GM21737 (cell line): ENCODE results near the gene ZNF552.
A peak's percentile ranks its signal among the peaks of the same experiment; 100 is the strongest.
"Not testable (repeated sequence)": the region's sequence is repeated elsewhere in the genome, so short reads cannot be mapped to it uniquely, and the experiment has no call there.

ENCODE experiments used
- ATAC-seq: cut with Tn5 transposase; IDR thresholded peaks from one replicate; pipeline ENCODE4 v1.9.1; 2021; ENCODE audit warnings: mild to moderate bottlenecking, moderate library complexity; ENCODE audit not compliant: unreplicated experiment

The ZNF552 gene

DNA sequence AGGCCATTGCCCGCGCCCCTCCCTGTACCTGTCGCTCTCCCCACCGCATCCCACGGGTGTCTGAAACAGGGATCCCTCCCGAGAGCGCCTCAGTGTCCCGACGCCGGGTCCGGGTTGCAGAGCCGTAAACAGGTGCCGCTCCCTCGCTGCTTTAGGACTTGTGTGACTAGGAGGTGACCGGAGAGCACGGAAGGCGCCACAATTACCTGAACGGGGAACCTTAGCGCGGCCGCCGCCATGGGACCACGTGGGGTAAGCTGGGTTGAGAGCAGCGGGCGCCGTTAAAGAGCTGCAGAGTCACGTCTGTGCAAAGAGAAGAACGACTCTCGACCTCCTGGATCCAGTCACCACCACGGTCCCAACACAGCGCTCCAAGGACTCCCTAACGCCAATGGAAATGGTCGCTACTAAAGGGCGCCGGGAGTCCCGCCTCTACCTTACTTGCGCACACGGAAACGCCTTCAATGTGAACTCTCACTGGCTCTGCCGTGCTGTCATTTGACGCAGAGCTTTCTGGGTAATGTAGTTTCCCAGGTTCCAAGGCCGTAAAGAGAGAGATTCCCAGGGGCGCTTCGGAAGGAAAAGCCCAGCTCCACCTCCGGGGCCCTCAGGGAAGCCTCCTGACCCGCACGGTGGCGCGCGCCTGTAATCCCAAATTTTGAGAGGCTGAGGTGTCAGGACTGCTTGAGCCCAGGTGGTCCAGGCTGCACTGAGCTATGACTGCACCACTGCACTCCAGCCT lies at the start of gene ZNF552:
Gene ZNF552 (minus strand): TSS at position 409 of the 742 bp plus-strand sequence. CDS start 170 bp downstream, at position 239.
- peak; percentile 74 for ATAC-seq

DNA sequence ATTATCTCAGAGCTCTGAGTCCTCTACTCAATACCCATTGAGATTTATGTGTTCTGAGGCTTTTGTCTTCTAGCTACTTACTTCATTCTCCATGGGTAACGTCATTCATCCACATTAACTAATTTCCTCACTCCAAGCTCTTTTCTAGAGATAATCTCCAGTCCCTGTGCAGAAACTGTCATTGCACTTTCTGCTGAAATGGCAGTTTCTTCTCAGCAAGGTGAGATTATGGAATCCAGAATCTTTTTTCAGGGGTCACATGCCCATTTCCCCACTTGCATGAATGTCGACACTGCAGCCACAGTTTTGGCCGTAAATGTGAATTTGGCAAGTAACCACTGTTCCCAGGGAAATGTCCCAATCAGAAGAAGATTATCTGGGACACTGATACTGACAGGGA lies 47.6 kb upstream of the ZNF552 start:
- not testable (repeated sequence) for ATAC-seq

DNA sequence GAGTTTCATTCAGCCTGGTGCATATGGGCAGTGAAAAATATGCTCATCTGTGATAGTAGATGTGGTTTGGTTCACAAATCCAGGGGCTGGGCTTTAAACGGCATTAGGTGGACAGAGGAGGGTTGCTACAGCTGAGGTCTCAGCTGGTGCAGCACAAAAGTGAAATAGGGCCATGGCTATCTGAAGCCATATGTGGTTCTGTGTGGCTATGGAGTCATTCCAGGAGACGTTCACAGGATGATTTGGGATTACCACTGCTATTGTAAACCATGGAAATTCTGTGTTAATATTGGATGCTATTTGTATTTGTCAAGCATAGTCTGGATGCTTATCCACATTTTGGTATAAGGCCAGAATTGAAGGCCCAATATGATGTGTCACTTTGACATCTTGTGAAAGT lies 39.4 kb upstream of the ZNF552 start:
- not testable (repeated sequence) for ATAC-seq

DNA sequence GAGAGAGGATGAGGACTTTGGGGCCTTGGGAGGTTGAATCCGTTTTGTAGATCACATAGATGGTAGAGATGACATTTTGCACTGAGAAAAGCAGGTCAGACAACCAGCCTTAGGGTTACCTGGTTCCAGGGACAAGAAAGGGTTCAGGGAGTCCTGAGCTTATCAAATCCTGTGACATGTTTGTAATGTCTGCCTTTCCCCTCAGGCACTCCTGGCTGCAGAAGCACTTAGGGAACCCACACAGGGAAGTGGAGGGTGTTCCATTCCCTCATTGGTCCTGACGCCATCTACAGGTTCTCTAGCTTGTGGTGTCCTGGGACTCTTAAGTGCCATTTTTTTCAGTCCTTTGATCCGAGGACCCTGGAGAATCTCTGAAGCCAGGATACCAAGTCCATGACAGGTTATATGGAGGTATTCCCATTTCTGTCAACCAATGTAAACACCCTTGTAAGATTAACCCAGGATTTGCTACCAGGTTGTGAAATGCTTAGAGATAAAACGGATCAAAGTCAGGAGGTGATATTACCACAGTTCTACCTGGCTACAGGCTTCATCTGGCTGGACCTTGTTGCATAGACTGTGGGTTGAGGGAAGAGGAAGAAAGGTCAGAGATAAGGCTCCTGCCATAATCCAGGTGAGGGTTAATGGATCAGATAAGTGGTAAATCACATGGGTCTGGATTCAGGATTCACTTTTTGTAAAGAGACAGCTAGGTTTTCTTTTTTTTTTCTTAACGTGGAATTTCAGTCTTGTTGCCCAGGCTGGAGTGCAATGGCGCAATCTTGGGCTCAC lies 37.3 kb upstream of the ZNF552 start:
- ATAC-seq, result not testable (repeated sequence)

DNA sequence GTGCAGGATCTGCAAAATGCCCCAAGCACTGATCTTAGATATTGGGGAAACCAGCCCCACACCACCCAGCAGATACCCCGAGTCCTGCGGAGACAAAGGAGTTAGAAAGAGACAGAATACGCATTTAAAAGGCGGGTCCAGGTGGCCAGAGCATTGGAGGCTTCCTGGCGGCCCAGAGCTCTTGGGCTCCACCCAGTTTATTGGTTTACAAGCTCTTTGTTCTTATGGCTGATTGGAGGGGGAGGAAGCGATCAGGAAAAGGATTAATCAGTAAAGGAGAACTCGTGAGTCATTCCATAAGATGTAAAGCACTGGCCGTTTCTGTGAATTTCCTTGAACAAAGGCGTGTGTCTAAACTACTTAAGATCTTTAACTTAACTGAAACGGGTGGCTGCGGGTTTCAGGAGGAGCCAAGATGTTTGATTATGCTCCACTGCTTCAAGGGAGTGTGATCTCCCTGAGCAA lies 35.9 kb upstream of the ZNF552 start:
- ATAC-seq, result no peak

DNA sequence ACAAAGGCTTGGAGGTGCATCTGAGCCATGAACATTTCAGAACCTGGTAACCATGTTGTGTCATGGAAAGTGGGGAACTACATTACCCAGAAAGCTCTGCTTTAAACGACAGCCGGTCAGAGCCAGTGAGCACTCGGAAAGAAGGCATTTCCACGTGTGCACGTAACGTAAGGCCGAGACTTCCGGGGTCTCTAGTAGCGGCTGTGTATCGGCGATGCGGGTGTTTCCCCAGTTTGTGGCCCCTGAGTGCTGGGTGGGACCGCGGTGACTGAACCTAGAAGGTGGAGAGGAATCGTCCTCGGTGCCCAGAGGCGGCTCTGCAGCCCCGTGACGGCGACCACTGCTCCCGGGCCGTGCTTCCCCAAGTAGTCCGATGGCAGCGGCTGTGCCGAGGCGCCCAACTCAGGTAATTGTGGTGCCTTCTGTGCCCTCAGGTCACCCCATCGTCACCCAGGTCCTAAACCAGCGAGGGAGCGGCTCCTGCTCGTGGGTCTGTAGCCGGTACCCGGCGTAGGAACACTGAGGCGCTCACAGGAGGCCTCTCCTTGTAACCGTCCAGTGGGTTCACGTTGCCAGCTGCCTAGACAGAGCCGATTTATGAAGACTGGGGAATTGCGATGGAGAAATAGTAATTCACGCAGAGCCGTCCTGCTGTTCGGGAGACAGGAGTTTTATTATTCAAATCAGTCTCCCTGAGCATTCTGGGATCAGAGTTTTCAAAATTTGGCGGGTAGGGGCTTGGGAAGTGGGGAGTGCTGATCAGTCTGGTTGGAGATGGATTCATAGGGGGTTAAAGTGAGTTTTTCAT lies 35.2 kb upstream of the ZNF552 start, which contains the start of gene ZNF587:
Gene ZNF587 (plus strand): TSS at position 194 of the 808 bp plus-strand sequence. CDS start 180 bp downstream, at position 374.
- ATAC-seq, result peak; percentile 94

DNA sequence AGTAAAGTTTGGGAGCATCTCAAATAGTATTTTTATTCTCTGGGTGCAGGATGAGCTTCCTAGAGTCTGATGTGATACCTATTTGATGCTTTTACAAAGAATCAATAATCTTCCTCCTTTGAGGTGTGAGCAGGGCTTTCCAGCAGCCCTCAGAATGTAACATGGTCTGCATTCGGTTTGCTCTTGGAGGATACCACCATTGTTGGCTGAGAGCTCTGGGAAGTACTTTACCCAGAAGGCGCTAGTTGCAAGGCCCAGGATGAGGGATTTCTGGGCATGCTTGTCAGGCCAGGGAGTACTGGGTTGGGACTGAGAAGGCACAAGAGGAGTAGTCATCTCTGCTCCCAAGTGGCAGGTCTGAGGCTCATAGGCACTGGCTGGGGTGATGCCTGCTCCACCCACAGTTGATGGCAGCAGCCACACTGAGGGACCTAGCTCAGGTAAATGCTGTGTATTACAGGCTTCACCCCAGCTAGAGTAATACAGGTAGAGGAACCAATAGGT lies 34.5 kb upstream of the ZNF552 start:
- peak; percentile 17 for ATAC-seq

DNA sequence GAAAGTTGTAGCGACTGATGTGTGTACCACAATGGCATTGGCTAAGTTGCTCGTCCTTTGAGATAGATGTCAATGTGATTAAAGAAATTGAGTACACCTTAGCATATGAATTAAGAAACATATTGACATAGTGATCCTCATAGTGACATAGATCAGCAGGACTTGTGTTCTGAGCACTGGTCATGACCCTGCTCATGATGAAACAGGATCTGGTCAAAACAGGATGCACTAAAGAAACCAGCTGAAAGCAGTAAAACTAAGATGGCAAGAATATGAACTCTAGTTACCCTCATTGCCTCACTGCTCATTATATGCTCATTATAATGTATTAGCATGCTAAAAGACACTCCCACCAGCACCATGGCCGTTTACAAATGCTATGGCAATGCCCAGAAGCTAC lies 32.5 kb upstream of the ZNF552 start:
- not testable (repeated sequence) for ATAC-seq

DNA sequence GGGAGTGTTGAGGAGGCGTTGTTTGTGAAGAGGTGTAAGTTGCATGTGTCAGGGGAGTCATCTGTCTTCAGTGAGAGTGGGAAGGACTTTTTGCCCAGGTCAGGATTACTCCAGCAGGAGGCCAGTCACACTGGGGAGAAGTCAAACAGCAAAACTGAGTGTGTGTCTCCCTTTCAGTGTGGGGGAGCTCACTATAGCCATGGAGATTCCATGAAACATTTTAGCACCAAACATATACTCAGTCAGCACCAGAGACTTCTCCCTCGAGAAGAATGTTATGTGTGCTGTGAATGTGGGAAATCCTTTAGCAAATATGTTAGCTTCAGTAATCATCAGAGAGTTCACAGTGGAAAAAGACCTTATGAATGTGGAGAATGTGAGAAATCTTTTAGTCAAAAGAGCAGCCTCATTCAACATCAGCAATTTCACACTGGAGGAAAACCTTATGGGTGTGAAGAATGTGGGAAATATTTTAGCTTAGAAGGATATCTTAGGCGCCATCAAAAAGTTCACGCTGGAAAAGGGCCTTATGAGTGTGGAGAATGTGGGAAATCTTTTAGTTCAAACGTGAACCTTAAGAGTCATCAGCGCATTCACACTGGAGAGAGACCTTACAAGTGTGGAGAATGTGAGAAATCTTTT lies 26.5 kb upstream of the ZNF552 start:
- ATAC-seq, result no peak

DNA sequence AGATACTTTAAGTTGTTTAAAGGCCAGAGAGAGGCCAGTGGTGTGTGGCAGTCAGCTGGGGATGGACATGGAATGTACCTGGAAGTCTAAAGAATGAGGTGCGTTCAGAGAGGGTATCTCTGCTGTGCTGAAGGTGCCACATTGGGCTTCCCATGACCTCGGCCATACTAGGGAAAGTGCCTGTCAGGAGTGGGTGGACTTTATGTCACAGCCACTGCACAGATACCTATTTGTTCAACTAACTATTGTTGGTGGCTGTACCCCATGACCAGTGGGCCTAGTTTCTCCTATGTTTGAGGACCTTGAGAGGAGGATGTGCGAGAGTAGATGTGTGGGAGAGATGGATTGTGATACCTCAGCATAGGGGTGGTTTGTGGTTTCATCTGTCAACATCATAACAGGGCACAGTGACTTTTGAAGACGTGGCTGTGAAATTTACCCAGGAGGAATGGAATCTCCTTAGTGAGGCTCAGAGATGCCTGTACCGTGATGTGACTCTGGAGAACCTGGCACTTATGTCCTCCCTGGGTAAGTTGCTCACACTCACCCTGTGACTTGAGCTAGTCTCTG lies 24.0 kb upstream of the ZNF552 start:
- ATAC-seq, result not testable (repeated sequence)

DNA sequence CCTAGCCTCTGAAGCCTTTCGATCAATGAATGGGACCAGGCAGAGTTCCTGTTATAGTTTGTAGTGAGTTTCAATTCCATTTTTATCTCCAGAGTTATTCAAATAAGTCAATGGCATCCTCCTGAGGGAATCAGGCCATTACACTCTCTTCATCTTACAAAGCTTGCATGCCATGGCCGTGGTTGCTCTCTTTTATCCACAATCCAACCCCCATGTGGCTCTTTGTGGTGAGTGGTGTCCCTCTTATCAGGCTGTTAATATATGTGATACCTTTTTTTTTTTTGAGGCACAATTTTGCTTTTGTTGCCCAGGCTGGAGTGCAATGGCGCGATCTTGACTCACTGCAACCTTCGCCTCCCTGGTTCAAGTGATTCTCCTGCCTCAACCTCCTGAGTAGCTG lies 22.3 kb upstream of the ZNF552 start:
- not testable (repeated sequence) for ATAC-seq

DNA sequence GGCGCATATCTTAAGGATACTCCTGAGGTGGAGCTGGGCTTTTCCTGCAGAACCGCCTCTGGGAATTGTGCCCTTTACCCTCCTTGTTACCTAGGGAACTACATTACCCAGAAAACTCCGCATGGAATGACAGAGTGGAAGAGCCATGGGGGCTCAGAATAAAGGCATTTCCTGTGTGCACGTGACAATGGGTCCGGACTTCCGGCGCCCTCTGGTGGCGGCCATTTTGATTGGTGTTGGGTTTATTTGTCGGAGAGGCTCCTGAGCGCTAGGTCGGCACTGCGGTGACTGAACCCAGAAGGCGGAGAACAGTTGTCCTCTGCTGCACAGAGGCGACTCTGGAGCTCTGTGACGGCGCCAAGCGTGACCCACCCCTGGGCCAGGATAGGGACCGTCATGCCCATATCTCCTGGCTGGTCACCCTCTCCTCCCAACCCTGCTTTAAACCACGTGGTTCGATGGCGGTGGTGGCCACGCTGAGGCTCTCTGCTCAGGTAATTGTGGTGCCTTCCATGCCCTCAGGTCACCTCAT lies 15.4 kb upstream of the ZNF552 start, which contains the start of gene ZNF587B:
Gene ZNF587B (plus strand): TSS at position 229 of the 532 bp plus-strand sequence. CDS start 230 bp downstream, at position 459.
- no peak for ATAC-seq

DNA sequence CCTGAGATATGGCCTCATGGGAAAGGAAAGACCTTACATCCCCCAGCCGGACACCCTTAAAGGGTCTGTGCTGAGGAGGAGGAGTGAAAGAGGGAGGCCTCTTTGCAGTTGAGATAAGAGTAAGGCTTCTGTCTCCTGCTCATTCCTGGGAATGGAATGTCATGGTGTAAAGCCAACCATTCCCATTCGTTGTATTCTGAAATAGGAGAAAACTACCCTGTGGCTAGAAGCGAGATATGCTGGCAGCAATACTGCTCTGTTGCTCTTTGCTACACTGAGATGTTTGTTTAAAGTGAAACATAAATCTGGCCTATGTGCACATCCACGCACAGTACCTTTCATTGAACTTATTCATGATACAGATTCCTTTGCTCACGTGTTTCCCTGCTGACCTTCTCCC lies 14.6 kb upstream of the ZNF552 start:
- no peak for ATAC-seq

DNA sequence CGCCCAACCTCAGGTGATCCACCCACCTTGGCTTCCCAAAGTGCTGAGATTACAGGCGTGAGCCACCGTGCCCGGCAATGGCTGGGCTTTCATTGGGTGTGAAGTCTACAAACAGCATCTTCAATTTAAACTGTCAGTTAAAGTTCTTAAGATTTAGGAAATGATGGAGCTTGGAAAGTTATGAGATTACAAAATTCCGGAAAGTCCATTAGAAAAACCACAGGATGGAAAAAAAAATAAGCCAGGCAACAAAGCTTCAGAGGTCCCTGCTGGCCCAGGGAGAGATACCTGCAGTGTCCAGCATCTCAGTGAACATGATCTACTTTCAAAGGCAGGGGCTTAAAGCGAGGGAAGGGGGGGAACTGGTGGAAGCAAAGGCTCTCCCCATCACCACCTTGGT lies 10.8 kb upstream of the ZNF552 start:
- ATAC-seq, result no peak

DNA sequence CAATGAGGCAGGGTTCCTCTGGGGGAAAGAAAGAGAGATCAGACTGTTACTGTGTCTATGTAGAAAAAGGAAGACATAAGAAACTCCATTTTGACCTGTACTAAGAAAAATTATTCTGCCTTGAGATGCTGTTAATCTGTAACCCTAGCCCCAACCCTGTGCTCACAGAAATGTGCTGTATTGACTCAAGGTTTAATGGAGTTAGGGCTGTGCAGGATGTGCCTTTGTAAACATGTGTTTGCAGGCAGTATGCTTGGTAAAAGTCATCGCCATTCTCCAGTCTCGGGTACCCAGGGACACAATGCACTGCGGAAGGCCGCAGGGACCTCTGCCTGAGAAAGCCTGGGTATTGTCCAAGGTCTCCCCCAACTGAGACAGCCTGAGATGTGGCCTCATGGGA lies 8.9 kb upstream of the ZNF552 start:
- not testable (repeated sequence) for ATAC-seq

DNA sequence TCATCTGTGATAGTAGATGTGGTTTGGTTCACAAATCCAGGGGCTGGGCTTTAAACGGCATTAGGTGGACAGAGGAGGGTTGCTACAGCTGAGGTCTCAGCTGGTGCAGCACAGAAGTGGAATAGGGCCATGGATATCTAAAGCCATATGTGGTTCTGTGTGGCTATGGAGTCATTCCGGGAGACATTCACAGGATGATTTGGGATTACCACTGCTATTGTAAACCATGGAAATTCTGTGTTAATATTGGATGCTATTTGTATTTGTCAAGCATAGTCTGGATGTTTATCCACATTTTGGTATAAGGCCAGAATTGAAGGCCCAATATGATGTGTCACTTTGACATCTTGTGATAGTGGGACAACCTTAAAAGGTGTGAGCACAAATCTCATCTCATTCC lies 8.4 kb upstream of the ZNF552 start:
- not testable (repeated sequence) for ATAC-seq

DNA sequence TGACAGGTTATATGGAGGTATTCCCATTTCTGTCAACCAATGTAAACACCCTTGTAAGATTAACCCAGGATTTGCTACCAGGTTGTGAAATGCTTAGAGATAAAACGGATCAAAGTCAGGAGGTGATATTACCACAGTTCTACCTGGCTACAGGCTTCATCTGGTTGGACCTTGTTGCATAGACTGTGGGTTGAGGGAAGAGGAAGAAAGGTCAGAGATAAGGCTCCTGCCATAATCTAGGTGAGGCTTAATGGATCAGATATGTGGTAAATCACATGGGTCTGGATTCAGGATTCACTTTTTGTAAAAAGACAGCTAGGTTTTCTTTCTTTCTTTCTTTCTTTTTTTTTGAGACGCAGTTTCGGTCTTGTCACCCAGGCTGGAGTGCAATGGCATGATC lies 6.8 kb upstream of the ZNF552 start:
- ATAC-seq, result not testable (repeated sequence)

DNA sequence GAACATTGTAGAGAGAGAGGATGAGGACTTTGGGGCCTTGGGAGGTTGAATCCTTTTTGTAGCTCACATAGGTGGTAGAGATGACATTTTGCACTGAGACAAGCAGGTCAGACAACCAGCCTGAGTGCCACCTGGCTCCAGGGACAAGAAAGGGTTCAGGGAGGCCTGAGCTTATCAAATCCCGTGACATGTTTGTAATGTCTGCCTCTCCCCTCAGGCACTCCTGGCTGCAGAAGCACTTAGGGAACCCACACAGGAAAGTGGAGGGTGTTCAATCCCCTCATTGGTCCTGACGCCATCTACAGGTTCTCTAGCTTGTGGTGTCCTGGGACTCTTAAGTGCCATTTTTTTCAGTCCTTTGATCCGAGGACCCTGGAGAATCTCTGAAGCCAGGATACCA lies 6.4 kb upstream of the ZNF552 start:
- not testable (repeated sequence) for ATAC-seq

DNA sequence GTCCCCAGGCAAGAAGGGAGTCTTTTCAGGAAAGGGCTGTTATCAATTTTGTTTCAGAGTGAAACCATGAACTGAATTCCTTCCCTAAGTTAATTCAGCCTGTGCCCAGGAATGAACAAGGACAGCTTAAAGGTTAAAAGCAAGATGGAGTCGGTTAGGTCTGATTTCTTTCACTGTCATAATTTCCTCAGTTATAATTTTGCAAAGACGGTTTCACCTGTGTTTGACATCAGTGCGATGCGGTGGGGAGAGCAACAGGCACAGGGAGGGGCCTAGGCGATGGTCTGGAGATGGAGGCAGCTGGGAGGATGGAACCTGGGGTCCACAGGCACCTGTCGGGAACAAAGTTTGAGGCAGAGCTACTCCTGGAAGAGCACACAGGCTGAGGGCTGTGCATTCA lies 5.9 kb upstream of the ZNF552 start:
- no peak for ATAC-seq
